ENCODE results near the gene ADCY2.

Gene ADCY2

GRCh38 chr5:7787770-7788169 is 391.8 kb downstream of the ADCY2 start:
- Mint-ChIP-seq H3K36me3 (ENCODE audit: low read depth) (peaks cover 68% of the 10 kb centered on the region), H3K9me3 (no peaks in the 10 kb centered on the region), H3K4me1 (peaks cover 1% of the 10 kb centered on the region), H3K4me3 (no peak overlapping the region), H3K27me3 (ENCODE audit: low read depth, poor library complexity) (no peaks in the 10 kb centered on the region), H3K27ac (no peak overlapping the region)
- no peak for DNase-seq
- TF ChIP-seq CTCF (IDR thresholded peaks at IDR 0.05): no peak

- Mint-ChIP-seq H3K4me1 (no peaks in the 10 kb centered on the region), H3K36me3 (ENCODE audit: low read depth) (peaks cover 67% of the 10 kb centered on the region), H3K27me3 (ENCODE audit: low read depth, poor library complexity) (no peaks in the 10 kb centered on the region), H3K4me3 (no peak overlapping the region), H3K27ac (no peak overlapping the region), H3K9me3 (no peaks in the 10 kb centered on the region)
- no peak for DNase-seq
- TF ChIP-seq CTCF (IDR thresholded peaks at IDR 0.05): no peak
Observed at GRCh38 chr5:7789567-7789966, 393.6 kb downstream of the ADCY2 start.

- TF ChIP-seq CTCF (IDR thresholded peaks at IDR 0.05): no peak
- H3K9me3 Mint-ChIP-seq: no peaks in the 10 kb centered on the region
- no peak overlapping the region for H3K4me3 Mint-ChIP-seq
- no peak for DNase-seq
- H3K27ac Mint-ChIP-seq: no peak overlapping the region
- H3K27me3 Mint-ChIP-seq (ENCODE audit: low read depth, poor library complexity): no peaks in the 10 kb centered on the region
- H3K4me1 Mint-ChIP-seq: no peaks in the 10 kb centered on the region
- H3K36me3 Mint-ChIP-seq (ENCODE audit: low read depth): peaks cover 59% of the 10 kb centered on the region
Observed at GRCh38 chr5:7793895-7794294, 398.0 kb downstream of the ADCY2 start.

GRCh38 chr5:7794311-7794710 is 398.4 kb downstream of the ADCY2 start:
- Mint-ChIP-seq H3K27ac (no peak overlapping the region), H3K4me3 (no peak overlapping the region), H3K27me3 (ENCODE audit: low read depth, poor library complexity) (no peaks in the 10 kb centered on the region), H3K4me1 (no peaks in the 10 kb centered on the region), H3K36me3 (ENCODE audit: low read depth) (peaks cover 61% of the 10 kb centered on the region), H3K9me3 (no peaks in the 10 kb centered on the region)
- no peak for DNase-seq
- TF ChIP-seq CTCF (IDR thresholded peaks at IDR 0.05): no peak

- Mint-ChIP-seq H3K27me3 (ENCODE audit: low read depth, poor library complexity) (no peaks in the 10 kb centered on the region), H3K4me1 (no peaks in the 10 kb centered on the region), H3K27ac (peak overlapping the region; percentile 14), H3K36me3 (ENCODE audit: low read depth) (peaks cover 59% of the 10 kb centered on the region), H3K4me3 (no peak overlapping the region), H3K9me3 (no peaks in the 10 kb centered on the region)
- DNase-seq: no peak
- TF ChIP-seq CTCF (IDR thresholded peaks at IDR 0.05): no peak
Observed at GRCh38 chr5:7794823-7795222, 398.9 kb downstream of the ADCY2 start.

GRCh38 chr5:7795306-7795705 is 399.4 kb downstream of the ADCY2 start:
- H3K27ac Mint-ChIP-seq: no peak overlapping the region
- no peaks in the 10 kb centered on the region for H3K4me1 Mint-ChIP-seq
- peaks cover 57% of the 10 kb centered on the region for H3K36me3 Mint-ChIP-seq (ENCODE audit: low read depth)
- DNase-seq: no peak
- no peaks in the 10 kb centered on the region for H3K9me3 Mint-ChIP-seq
- no peak overlapping the region for H3K4me3 Mint-ChIP-seq
- TF ChIP-seq CTCF (IDR thresholded peaks at IDR 0.05): no peak
- H3K27me3 Mint-ChIP-seq (ENCODE audit: low read depth, poor library complexity): no peaks in the 10 kb centered on the region
